Liver (tissue), 3 donors: Measurements from ENCODE around the gene SGIP1.

Experiments
- RAD21 ChIP-seq, 2 donors: IDR thresholded peaks; 2 replicates each; pipeline ENCODE4 v1.6.1; 2016; ENCODE audit warnings: antibody characterized with exemption in 2 of 2, mild to moderate bottlenecking in 2 of 2
- SP1 ChIP-seq: IDR thresholded peaks from 2 replicates; pipeline ENCODE4 v1.6.1; 2018; ENCODE audit warnings: antibody characterized with exemption, mild to moderate bottlenecking
- TF ChIP-seq, protein P1 (sequence below): fragments of 150-350 bp; IDR thresholded peaks from 2 replicates; pipeline ENCODE4 v1.5.1; 2017; ENCODE audit warnings: improper control_type of control experiment, low read depth, low read length; ENCODE audit not compliant: missing input control
- donor health status: healthy.
- donor health status: healthy.

DNA sequence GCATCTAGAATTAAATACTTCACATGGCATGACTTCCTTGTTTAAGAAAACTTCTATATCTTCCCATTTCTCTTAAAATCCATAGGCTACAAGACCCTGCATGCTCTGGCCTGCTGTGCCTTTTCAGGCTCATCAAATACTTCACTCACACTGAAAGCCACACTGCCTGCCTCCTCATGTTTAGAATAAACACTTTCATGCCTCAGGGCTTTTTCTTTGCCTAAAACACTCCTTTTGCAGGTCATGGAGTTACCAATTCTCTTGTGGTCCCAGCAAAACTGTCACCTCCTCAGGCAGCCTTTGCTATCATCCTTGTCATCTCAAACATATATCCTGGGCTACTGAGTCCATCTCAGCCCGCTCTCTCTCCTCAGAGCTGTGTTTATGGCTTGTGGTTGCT, 5.5 kb downstream of the SGIP1 start:
- TF ChIP-seq, protein P1, sequence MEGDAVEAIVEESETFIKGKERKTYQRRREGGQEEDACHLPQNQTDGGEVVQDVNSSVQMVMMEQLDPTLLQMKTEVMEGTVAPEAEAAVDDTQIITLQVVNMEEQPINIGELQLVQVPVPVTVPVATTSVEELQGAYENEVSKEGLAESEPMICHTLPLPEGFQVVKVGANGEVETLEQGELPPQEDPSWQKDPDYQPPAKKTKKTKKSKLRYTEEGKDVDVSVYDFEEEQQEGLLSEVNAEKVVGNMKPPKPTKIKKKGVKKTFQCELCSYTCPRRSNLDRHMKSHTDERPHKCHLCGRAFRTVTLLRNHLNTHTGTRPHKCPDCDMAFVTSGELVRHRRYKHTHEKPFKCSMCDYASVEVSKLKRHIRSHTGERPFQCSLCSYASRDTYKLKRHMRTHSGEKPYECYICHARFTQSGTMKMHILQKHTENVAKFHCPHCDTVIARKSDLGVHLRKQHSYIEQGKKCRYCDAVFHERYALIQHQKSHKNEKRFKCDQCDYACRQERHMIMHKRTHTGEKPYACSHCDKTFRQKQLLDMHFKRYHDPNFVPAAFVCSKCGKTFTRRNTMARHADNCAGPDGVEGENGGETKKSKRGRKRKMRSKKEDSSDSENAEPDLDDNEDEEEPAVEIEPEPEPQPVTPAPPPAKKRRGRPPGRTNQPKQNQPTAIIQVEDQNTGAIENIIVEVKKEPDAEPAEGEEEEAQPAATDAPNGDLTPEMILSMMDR: no peak
- no peak for TF ChIP-seq SP1
- TF ChIP-seq RAD21 (IDR thresholded peaks at IDR 0.05): no peak
